ACHN (cell line): ENCODE results near the gene VPS35L.
"Not testable (repeated sequence)": the region's sequence is repeated elsewhere in the genome, so short reads cannot be mapped to it uniquely, and the experiment has no call there.

Experiments
- DNase-seq: peaks from one replicate; pipeline ENCODE4 v3.0.0-alpha.2; 2015
- in situ Hi-C: cut with HindIII; loops from 2 replicates; pipeline ENCODE4 v1.10.0; 2017; ENCODE audit warnings: low sequenced_read_pairs, low pct_ligation_motif_present, low pct_unique_long_range_greater_than_20kb

The VPS35L gene

GRCh38 chr16:19716183-19716582 is 160.7 kb downstream of the VPS35L start:
- DNase-seq: no peak
- in situ Hi-C loops: no loop called here

- in situ Hi-C loops, DNase-seq: not testable (repeated sequence)
These were observed 161.2 kb downstream of the VPS35L start for GRCh38 chr16:19716728-19717127.

GRCh38 chr16:19717314-19717713 is 161.8 kb downstream of the VPS35L start:
- DNase-seq: no peak
- in situ Hi-C loops: no loop called here

- in situ Hi-C loops: no loop called here
- DNase-seq: peak; percentile 95
These were observed 162.5 kb downstream of the VPS35L start, which contains the start of the genes IQCK and KNOP1 for GRCh38 chr16:19717741-19718623. Gene IQCK, plus strand, starts transcription at chr16:19718271. Its CDS starts 36 bp downstream, at chr16:19718307. Gene KNOP1, minus strand, starts transcription at chr16:19718227. Its CDS starts 3,192 bp downstream, at chr16:19715035.

- in situ Hi-C loops: no loop called here
- DNase-seq: no peak
These were observed 163.1 kb downstream of the VPS35L start for GRCh38 chr16:19718624-19718965.

- DNase-seq: no peak
- in situ Hi-C loops: no loop called here
These were observed 166.9 kb downstream of the VPS35L start for GRCh38 chr16:19722269-19722952.

- DNase-seq: no peak
- in situ Hi-C loops: no loop called here
These were observed 167.5 kb downstream of the VPS35L start for GRCh38 chr16:19722981-19723380.

- in situ Hi-C loops: no loop called here
These were observed 173.1 kb downstream of the VPS35L start for GRCh38 chr16:19728636-19728965.

GRCh38 chr16:19733551-19733950 is 178.0 kb downstream of the VPS35L start:
- in situ Hi-C loops: no loop called here
- DNase-seq: no peak

More at GRCh38 chr16:19728636-19728965, 173.1 kb downstream of the VPS35L start:
- no peak for DNase-seq

GRCh38 chr16:19735074-19735867 is 179.8 kb downstream of the VPS35L start:
- DNase-seq: no peak
- in situ Hi-C loops: no loop called here

GRCh38 chr16:19737306-19738038 is 182.0 kb downstream of the VPS35L start:
- in situ Hi-C loops: no loop called here
- DNase-seq: no peak

- DNase-seq: no peak
- in situ Hi-C loops: no loop called here
These were observed 185.9 kb downstream of the VPS35L start for GRCh38 chr16:19741354-19741753.

GRCh38 chr16:19743816-19744159 is 188.3 kb downstream of the VPS35L start:
- in situ Hi-C loops: no loop called here
- no peak for DNase-seq

- DNase-seq: no peak
- in situ Hi-C loops: no loop called here
These were observed 189.2 kb downstream of the VPS35L start for GRCh38 chr16:19744670-19745069.

GRCh38 chr16:19745286-19746010 is 189.9 kb downstream of the VPS35L start:
- in situ Hi-C loops: no loop called here
- DNase-seq: no peak

- no peak for DNase-seq
- in situ Hi-C loops: no loop called here
These were observed 191.1 kb downstream of the VPS35L start for GRCh38 chr16:19746561-19746960.

- no peak for DNase-seq
- in situ Hi-C loops: no loop called here
These were observed 193.1 kb downstream of the VPS35L start for GRCh38 chr16:19748389-19749168.
